ENCODE results near the gene IQSEC3.
"Not testable (repeated sequence)": the region's sequence is repeated elsewhere in the genome, so short reads cannot be mapped to it uniquely, and the experiment has no call there.

Gene IQSEC3

GRCh38 chr12:66428-66781 is at the start of gene IQSEC3:
IQSEC3 (plus strand) TSS chr12:66767; CDS start chr12:66883, 116 bp downstream.
- CTCF ChIA-PET; DNase-seq (ENCODE audit: extremely low spot score): not testable (repeated sequence)

GRCh38 chr12:17370-18340 is 48.9 kb upstream of the IQSEC3 start:
- CTCF ChIA-PET; DNase-seq (ENCODE audit: extremely low spot score); POLR2A ChIA-PET: not testable (repeated sequence)

More at GRCh38 chr12:66428-66781, at the start of gene IQSEC3:
- POLR2A ChIA-PET, result not testable (repeated sequence)

DNA sequence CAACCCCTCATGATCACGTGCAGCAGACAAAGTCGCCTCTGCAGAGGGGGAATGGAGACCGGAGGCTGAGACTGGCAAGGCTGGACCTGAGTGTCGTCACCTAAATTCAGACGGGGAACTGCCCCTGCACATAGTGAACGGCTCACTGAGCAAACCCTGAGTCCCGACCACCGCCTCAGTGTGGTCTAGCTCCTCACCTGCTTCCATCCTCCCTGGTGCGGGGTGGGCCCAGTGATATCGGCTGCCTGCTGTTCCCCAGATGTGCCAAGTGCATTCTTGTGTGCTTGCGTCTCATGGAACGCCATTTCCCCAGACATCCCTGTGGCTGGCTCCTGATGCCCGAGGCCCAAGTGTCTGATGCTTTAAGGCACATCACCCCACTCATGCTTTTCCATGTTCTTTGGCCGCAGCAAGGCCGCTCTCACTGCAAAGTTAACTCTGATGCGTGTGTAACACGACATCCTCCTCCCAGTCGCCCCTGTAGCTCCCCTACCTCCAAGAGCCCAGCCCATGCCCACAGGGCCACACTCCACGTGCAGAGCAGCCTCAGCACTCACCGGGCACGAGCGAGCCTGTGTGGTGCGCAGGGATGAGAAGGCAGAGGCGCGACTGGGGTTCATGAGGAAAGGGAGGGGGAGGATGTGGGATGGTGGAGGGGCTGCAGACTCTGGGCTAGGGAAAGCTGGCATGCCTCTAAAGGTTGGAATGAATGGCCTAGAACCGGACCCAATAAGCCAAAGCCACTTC is 47.6 kb upstream of the IQSEC3 start:
- DNase-seq (ENCODE audit: extremely low spot score); POLR2A ChIA-PET; CTCF ChIA-PET: not testable (repeated sequence)

DNA sequence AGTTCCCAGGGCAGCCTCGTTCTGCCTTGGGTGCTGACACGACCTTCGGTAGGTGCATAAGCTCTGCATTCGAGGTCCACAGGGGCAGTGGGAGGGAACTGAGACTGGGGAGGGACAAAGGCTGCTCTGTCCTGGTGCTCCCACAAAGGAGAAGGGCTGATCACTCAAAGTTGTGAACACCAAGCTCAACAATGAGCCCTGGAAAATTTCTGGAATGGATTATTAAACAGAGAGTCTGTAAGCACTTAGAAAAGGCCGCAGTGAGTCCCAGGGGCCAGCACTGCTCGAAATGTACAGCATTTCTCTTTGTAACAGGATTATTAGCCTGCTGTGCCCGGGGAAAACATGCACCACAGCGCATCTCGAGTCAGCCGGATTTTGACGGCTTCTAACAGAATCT is 46.7 kb upstream of the IQSEC3 start:
- CTCF ChIA-PET; POLR2A ChIA-PET; DNase-seq (ENCODE audit: extremely low spot score): not testable (repeated sequence)

GRCh38 chr12:20757-21156 is 45.8 kb upstream of the IQSEC3 start:
- CTCF ChIA-PET, result no interaction called here
- no peak for DNase-seq (ENCODE audit: extremely low spot score)
- no peak for TF ChIP-seq HDGF (IDR thresholded peaks at IDR 0.05; ENCODE audit: borderline replicate concordance)
- no peak for TF ChIP-seq LEF1 (IDR thresholded peaks at IDR 0.05; ENCODE audit: borderline replicate concordance)
- no peak for TF ChIP-seq BHLHE40 (IDR thresholded peaks at IDR 0.05; ENCODE audit: borderline replicate concordance)
- no peak for TF ChIP-seq PKNOX1 (IDR thresholded peaks at IDR 0.05)
- no peak for TF ChIP-seq ELF4 (IDR thresholded peaks at IDR 0.05)
- no peak for TF ChIP-seq ARNT (IDR thresholded peaks at IDR 0.05)
- no peak for TF ChIP-seq ZNF384 (IDR thresholded peaks at IDR 0.05)
- TF ChIP-seq SUZ12 (IDR thresholded peaks at IDR 0.05), result no peak
- TF ChIP-seq FOXK2 (IDR thresholded peaks at IDR 0.05), result no peak
- TF ChIP-seq TARDBP (IDR thresholded peaks at IDR 0.05), result no peak
- TF ChIP-seq CTBP1 (IDR thresholded peaks at IDR 0.05; ENCODE audit: borderline replicate concordance), result no peak
- no peak for TF ChIP-seq L3MBTL2 (conservative IDR thresholded peaks at IDR 0.05)
- TF ChIP-seq FOXA1 (IDR thresholded peaks at IDR 0.05), result no peak
- no peak for TF ChIP-seq NFRKB (IDR thresholded peaks at IDR 0.05)
- no peak for TF ChIP-seq FOXM1 (IDR thresholded peaks at IDR 0.05; ENCODE audit: borderline replicate concordance)
- TF ChIP-seq SP1 (IDR thresholded peaks at IDR 0.05), result no peak
- POLR2A ChIA-PET, result no interaction called here

- TF ChIP-seq SP1 (IDR thresholded peaks at IDR 0.05), result no peak
- no peak for TF ChIP-seq BHLHE40 (IDR thresholded peaks at IDR 0.05; ENCODE audit: borderline replicate concordance)
- TF ChIP-seq HDGF (IDR thresholded peaks at IDR 0.05; ENCODE audit: borderline replicate concordance), result no peak
- TF ChIP-seq LEF1 (IDR thresholded peaks at IDR 0.05; ENCODE audit: borderline replicate concordance), result no peak
- TF ChIP-seq PKNOX1 (IDR thresholded peaks at IDR 0.05), result no peak
- no peak for TF ChIP-seq ARNT (IDR thresholded peaks at IDR 0.05)
- no peak for TF ChIP-seq CTBP1 (IDR thresholded peaks at IDR 0.05; ENCODE audit: borderline replicate concordance)
- TF ChIP-seq ELF4 (IDR thresholded peaks at IDR 0.05), result no peak
- TF ChIP-seq SUZ12 (IDR thresholded peaks at IDR 0.05), result no peak
- TF ChIP-seq TARDBP (IDR thresholded peaks at IDR 0.05), result no peak
- DNase-seq (ENCODE audit: extremely low spot score), result no peak
- ChIA-PET POLR2A (no interaction called here), CTCF (no interaction called here)
Observed at GRCh38 chr12:21301-22189, 45.0 kb upstream of the IQSEC3 start.

DNA sequence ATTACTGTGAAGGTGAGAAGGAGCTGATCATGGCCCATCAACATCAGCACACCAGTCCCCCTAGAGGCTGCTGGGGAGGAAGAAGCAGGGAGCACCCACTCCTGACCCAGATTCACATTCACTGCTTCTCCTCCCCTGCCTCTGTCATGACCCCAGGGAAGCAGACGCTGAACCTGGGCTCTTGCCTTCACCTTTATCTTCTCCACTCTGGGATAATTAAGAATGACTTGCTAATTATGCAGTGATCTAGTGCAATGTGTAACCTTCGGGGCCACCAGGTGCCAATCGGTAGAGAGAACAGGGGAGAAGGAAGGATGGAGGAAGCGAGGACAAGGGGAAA is 44.4 kb upstream of the IQSEC3 start:
- ChIA-PET CTCF (no interaction called here), POLR2A (no interaction called here)
- DNase-seq (ENCODE audit: extremely low spot score), result no peak
- TF ChIP-seq ARNT (IDR thresholded peaks at IDR 0.05) (no peak), L3MBTL2 (conservative IDR thresholded peaks at IDR 0.05) (no peak), TARDBP (IDR thresholded peaks at IDR 0.05) (no peak), PKNOX1 (IDR thresholded peaks at IDR 0.05) (no peak)
